Activated effector memory CD4-positive, alpha-beta T cell treated with Interleukin-2 at 50 U/mL for 16 hours (primary cell): ENCODE measurements around the gene CFAP61.

Experiments used
- DNase-seq: peaks from one replicate; pipeline ENCODE4 v3.0.0-alpha.2; 2020

The CFAP61 gene

DNA sequence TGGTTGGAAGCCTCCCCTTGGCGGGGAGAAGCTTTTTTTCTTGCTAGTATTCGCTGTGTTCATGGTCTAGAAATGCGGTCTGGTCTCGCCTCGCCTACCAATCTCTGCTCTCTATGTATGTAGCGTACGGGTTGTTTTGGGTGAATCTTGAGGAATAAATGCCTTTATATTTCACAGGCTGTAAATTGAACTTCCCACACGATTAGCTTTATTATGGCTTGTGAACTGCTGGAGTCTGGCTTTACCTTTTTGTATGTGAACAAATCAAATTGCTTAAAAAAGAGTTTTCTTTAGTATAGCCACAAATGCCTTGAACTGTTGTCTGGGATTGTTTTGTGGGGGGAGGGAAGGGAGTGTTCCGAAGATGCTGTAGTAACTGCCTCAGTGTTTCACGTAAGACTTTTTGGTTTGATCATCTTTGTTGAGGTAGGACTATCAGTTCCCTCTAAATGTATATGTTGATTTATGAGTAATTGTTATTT lies 317.8 kb downstream of the CFAP61 start:
- DNase-seq, result no peak

DNA sequence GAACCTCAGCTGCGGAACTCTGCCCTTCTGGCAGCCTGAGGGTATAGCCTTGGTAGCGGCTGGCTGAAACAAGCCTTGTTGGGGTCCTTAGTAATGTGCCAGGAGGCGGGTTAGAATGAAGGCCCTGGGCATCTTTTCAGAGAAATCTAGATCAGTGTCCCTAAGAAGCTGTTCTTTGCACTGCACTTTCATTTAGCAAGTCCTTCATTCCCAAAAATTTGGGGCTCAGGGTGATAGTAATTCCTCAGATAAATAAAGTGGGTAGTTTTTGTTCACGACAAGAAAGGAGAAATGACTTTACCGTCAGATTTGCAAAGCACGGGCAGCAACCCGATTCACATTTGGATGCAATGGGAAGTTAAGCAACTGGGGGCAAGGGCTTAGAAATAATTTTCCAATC lies 318.8 kb downstream of the CFAP61 start:
- DNase-seq, result no peak

DNA sequence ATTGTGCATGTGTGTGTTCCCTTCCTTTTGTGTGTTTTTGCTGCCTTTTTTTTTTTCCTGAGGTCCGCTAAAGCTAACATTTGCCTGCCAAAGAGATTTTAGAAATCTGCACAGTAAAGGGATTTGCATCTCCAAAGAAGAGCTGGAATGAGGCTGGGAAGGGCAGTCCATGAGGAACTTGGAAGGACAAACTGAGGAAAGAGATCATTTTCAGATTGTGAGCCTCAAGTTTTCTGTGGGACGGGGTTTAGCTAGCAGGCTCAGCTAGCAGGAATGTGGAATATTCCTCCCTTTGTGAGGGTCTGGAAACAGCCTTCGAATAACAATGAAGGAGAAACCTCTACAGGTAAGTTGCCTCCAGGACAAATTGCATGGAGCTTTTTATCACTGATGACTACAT lies 319.3 kb downstream of the CFAP61 start:
- no peak for DNase-seq

DNA sequence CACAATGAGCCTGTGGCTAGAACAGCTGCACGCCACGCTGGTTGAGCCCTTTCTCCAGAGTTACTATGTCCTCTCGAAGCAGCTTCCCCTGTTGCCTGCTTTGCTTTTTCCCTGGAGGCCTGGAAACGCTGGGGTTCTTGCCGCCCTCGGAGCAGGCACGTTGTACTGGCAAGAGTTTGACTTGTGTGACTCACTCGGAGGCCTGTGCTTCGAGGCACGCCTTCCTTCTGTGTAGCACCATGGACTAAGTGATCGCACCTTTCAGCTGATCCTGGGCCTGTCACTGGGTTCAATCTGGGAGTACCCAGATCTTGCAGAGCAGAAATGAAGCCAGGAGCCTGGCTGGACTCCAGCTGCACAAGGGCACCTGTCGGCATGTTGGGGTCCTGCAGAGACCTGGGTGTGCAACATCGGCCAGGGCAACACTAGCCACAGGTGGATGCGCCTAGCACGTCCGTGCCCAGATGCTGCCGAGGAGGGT lies 320.8 kb downstream of the CFAP61 start:
- DNase-seq, result no peak

DNA sequence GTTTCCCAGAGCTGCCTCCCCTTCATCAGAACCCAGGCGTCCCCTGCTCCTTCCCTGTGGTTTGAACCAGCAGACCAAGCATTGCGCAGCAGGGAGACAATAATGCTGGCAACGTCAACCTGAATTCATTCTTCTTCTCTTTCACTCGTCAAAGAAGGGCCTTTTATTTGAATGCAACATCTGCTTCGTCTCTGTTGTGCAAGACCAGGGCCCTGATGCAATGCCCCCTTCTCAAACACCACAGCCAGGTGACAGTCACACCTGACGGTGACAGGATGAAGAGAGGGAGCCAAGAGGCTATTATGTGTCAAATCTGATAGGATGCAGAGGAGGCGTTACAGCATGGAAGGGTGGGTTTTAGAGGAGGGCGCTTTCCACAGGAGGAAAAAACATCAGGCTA lies 323.5 kb downstream of the CFAP61 start:
- no peak for DNase-seq

DNA sequence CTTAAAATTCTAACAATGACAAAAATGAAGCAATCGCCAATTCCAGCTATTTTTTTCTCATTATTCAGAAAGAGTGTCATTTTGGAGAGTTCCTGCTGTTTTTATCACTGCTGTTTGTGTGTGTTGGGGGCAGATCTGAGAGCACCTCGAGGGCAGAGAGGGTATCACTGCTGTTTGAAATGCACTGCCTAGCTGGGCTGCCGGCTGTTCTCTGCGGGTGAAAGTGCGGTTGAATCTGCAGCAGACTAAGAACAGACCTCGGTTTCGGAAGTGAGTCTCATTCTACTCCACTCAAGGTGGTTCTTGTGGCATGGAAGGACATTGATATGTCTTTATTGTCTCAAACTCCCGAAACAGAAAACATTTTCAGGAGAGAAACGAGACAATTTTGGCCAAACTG lies 333.9 kb downstream of the CFAP61 start:
- no peak for DNase-seq

DNA sequence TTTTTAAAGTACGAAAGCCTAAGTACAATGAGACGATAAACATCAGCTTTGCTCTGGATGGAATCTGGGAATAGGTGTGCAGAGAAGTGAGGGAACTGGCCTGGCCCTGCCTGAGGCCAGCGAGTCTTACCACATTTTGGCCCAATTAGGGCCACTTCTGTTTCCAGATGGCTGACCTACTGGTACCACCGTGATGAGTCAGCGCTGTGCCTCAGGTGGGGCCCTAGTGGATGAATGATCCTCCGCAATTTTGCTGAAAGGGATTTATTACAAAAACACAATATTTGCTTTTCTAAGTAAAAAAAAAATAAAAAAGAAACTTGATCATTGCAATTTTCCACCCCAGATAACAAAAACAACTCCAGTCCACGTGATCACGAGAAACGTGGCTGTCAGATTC lies 338.1 kb downstream of the CFAP61 start:
- no peak for DNase-seq

DNA sequence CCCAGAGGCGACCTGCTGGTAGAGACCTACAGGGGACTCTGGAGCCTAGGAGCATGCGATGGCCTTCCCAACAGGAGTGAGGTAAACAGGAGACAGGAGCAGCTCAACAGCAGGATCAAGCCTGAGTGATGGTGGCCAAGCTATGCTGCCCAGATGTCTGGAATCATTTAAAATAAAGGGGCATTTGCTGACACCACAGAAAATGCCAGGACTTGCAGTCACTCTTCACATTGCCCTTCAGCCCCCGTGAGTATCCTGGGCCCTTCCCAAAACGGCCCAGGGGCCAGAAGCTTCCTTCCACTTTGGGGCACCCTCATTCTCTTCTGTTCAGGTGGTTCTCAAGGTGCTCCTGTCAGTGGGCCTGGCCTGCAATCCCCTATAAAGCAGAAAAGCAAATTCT lies 338.8 kb downstream of the CFAP61 start:
- no peak for DNase-seq

DNA sequence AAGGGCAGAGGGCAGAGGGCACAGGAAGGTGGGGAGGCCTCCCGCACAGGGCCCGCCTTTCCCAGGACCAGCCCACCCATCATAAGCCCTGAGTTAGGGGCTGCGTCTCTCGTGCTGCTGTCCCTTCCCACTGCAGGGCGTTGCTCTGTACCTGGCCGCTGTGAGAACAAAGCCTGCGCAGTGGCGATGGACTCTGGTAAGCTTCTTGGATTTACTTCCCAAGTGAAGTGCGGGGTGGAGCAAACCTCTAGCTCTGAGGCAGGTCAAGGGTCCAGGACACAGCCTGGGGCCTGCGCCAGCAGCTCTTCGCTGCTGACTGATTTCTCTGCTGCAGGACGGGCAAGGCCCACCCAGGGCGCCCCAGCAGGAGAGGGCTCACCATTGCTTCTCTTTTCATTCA lies 339.4 kb downstream of the CFAP61 start:
- DNase-seq, result no peak

DNA sequence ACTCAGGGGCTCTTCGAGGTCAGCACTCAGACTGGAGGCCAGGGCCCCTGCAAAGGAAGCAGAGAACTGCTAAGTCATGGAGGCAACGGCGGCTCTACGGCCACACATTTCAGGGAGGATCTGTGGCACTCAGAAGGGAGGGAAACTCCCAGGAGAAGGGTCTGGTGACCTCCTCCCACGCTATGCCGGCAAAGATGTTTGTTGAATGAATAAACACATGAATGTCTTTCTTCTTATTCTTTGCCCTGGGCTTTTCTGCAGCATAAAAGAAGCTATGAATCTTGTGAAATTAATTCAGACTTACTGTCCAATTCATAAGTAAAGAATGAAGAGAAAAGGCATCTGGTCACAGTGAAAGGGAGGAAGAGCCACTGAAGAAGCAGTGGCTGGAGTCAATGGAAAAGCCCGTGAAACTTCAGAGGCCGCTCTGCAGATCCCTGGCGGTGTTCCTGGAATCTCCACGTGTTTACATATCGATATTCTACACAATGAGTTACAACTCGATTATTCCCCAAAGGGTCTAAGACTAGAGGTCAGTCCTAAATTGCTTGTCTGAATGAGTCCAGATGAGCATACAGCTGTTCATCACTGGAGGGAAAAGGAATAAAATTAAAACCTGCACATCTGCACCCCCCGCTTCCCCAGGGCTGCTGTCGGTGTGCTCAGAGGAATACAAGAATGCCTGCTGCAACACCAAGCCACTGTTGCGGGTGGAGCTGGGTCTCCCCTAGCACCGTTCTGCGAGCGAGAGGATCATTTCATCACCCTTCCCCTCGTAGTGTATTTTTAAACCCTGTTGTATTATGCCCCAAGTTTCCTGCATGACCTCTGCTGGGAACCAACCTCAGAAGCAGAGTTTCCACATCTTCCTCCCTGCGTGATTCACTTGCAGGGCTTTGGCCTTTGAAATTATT lies 341.1 kb downstream of the CFAP61 start:
- DNase-seq, result no peak

DNA sequence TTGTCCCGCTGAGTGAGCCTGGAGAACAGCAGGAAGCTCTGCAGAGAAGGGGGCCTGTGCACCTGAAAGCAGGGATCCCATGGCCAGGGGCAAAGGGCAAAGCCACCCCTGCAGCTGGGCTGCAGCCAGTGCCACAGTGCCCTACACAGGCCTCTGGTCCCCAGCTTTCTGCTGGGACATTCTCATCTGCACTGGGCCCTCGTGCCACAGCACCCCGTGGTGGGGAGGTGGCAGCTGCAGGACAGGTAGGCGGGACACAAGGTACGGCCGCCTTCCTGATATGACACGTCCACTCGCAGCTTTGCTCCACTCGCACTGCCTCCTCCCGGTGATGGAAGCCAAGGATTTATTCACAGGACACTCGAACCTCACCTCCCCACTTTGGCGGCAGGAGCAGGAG lies 342.8 kb downstream of the CFAP61 start:
- DNase-seq, result no peak

DNA sequence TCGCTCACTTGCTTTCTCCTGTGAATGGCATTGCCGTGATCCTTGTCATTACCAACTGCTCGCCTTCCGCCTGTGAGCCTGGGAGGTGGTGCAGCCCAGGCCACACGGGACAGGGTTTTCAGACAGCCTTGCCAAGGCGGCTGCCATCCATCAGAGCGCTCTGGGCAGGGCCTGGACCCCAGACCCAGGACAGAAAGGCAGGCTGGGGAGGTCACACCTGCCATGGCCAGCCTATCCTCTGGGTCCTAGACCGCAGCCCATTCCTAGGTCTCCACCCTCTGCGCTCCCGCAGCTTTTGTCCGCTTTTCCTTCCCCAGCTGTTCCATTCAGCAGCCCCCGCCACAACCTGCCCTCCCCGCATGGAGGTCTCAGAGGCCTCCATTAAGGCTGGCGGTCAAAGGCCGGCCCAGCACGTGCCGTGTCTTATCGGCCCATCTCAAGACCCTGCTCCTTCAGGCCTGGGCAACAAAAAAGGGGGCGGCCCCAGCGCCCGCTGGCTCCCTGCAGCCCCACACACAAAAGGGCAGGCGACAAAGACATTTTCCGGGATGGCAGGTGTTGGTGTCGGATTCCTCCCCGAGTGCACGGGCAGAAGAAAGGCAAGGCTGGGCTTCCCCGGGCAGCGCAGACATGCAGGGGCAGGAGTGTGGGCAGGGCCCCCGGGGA lies 343.7 kb downstream of the CFAP61 start:
- DNase-seq, result no peak

DNA sequence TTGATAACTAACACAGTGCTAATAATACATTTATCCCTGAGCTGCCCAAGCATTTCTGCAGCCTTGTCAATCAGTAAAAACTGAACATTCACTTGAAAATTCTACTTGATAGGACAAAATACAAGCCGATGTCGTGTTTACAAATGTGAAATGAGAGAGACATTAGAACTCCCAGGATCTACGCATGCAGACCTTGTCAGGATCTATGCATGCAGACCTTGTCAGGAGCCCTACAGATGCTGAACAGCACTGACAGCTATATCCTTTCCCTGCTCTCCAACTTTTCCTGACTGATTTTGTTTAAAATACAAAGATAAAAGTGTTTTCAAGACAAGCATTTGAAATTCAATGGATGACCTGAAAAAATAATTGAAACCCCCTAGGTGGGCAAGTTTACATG lies 344.5 kb downstream of the CFAP61 start:
- no peak for DNase-seq

DNA sequence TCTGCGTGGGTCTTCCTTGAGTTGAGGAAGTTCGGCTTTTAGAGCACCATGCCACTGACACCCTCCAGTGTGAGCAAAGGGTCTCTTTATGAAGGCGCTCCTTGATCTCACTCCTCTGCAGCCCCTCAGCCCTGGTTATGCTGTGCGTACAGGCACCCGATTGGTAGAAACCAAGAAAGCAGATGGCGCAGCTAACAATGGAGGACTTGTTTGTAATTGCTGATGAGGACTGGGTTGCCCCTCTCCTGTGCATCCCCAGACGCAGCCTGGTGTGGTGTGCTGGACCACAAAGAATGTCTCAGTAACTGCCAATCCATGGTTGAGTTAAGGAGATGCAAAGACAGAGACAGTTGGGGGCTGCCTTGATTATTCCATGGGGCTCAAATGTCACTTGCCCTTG lies 345.8 kb downstream of the CFAP61 start:
- no peak for DNase-seq

DNA sequence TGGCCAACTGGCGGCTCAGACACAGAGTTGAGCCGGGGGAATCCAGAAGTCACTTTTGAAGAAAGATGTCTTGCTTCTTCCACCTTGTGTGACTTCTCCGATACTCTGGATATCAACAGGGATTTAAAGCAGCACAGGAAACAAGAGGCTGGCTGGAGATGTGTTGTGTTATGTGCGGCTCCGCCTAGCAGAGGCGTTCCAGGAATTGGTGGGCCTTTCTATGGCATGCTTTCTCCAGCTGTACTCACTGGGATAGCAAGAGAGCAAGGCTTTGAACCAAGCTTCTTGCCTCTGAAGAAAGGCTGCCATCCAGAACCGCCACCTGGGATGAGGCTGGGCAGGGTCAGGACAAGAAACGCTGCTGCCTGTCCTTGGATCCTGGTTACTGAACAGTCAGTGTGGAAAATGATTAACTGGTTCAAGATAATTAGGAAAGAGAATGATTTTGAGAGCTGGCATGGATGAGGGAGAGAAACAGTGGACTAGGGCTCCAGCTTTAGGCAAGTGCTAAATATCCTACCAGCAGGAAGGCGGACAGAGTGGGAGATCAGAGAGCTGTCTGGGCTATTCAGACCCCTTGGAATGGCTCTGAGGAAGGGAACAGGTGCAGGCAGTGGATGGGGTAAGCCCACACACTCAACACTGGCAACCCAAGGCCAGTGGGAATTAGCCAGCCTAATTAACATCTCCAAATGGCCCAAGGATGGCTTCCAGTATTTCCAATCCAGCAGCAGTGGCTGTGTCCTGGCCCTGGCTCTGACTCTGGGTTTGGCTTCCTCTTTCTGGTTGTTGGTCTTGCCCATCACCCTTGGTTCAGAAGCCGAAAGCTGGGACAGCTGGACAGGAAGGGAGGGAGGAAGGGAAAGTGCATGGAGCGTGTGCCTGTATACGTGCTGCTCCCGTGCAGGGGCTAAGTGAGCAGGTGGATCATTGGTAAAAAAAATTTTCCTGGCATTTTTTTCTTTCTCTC lies 347.5 kb downstream of the CFAP61 start:
- no peak for DNase-seq

DNA sequence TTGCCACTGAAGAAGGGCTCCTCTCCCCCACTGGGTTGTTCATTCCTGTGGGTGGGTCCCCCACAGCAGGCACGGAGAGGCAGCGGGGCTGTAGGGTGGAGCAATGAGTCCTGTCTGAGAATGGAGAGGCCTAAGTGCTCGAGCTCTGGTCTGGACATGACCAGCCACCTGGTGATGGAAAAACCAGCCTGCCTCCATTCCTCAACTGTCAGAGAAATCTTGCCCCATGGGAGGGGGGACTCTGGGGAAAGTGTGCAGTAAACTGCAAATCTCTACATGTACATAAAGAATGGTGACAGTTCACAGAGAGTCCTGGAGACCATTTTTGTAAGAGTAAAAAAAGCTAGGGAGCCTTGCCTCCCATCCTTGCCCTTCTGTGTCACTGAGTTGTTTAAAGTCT lies 349.7 kb downstream of the CFAP61 start:
- no peak for DNase-seq

DNA sequence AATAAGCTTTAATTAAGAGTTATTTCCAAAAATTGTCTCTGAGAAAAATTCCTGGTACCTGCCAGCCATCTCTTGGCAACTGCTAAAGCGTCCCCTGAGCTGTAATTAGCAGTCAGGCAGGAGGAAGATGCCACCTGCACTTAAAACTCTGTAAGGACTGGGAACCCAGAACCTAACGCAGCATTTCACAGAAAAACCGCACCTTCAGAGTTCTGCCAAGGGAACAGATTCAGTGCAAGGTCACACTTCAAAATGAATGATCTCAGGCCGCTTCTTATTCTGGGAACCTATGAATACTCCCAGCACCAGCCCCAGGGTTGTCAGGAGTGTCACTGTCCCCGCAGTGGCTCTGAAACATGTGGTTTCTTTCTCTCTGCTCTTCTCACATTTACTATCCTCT lies 352.3 kb downstream of the CFAP61 start:
- no peak for DNase-seq

DNA sequence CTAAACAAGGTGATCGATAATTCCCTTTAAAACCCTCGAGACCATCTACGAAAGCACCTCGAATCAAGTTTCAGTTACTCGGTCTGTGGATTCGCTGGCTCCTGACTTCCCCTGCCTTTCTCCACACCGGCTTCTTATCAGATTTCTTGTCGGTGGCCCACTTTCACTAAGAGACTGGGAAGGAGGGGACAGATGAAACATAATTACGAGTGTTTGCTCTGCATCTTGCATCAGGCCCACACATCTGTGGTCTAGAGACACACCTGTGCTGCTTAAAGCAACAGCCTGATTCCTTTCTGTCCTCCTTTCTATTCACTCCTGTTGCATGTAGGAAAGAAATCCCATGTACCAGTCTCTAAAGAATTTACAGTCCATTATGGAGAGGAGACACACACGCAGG lies 353.3 kb downstream of the CFAP61 start:
- no peak for DNase-seq

DNA sequence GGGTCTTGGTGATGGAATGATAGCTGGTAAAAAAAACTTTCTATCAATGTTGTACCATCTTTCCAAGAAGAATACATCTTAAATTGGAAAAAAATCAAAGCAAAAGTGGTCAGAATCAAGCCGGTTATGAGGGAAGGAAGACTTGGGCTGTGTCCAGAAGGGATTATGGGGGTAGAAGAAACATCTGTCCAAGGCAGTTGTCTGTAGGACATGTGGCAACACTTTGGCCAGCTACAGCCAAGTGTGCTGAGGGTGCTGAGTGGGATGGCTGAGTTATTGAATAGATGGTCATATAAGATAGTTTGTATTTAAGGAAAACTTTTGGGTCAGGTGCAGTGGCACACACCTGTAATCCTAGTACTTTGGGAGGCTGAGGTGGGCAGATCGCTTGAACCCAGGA lies 354.0 kb downstream of the CFAP61 start:
- DNase-seq, result no peak

DNA sequence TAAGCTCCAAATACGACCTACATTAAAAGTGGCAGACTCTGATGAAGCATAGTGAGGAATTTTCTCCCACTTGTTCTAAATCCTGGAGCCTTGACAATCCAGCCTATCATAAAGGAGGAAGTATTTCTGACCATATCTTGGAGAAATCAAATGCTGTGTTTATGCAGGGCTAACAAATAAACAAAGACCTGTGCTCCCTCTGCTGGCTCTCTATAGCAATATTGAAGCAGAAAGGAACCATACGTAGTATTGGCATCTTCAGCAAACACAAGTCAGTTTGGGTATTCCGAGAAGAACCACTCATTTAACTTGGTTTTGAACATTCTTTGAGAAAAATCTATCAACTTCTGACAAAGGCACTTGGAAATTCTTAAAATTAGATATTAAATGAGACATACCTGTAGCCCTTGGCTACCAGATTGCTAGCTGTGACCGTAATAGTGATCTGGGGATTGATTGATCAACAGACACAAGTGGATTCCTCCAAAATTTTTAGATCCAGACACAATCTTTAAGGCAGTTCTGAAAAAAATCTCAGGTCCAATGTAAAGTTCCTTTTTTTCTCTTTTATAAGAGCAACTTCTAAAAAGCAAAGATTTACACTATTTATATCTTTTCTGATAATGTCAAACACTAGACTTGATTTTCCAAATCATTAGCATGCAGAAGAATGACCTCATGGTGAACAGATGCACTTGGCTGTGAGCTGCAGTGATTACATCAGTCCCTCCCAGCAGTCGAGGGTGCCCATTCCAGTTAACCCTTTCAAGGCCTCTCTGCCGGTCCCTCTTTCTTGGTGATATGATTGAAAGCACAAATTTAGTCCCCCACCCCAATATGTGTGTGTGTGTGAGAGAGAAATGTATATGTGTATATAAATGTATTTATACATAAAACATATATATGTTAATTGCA lies 355.8 kb downstream of the CFAP61 start:
- DNase-seq, result no peak

DNA sequence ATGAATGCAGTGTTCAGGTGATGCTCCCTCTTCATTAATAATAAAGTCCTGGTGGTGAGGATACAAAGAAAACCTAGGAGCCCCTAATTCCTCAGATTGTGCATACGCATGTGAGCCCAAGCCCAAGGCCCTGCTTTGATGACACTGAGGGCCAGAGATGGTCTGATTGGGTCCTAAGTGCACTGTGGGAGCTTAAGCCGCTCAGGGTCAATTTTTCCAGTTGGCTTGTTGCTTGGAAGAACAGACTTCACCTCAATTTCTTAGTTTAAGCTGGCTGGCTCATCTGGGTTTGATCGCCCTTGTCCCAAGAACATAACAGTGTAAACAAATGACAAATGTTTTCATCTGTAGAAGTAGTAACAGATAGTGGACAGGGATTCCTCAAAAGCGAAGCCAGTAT lies 357.0 kb downstream of the CFAP61 start:
- no peak for DNase-seq
